ENCODE measurements around the gene TRIM44.
A peak's percentile ranks its signal among the peaks of the same experiment; 100 is the strongest.
"Not testable (repeated sequence)": the region's sequence is repeated elsewhere in the genome, so short reads cannot be mapped to it uniquely, and the experiment has no call there.

The TRIM44 gene

DNA sequence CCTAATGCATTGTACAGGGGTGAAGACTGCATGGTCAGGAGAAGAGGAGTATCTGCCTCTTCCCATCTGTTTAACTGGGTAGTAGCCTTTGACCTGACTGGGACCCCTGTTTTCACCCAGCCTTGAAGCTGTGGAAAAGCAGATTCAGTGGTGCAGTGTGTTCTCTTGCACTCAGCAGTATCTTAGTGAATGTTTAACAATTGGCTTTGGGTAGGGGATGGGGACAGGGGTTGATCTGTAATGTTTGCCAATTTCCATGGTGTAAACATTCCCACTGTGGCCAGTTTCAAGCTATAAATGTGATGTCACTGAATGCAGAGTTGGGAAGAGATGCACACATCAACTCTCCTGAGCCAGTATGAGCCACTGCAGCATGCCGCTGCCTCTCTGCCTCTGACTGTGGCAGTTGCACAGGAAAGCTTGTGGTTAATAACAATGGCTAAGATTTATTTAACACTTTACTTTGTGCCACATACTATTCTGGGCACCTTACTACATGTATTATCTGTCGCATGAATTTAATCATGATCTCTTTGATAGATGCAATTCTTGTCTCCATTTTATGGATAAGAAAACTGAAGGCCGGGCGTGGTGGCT is 28.6 kb upstream of the TRIM44 start:
- no peak for DNase-seq

DNA sequence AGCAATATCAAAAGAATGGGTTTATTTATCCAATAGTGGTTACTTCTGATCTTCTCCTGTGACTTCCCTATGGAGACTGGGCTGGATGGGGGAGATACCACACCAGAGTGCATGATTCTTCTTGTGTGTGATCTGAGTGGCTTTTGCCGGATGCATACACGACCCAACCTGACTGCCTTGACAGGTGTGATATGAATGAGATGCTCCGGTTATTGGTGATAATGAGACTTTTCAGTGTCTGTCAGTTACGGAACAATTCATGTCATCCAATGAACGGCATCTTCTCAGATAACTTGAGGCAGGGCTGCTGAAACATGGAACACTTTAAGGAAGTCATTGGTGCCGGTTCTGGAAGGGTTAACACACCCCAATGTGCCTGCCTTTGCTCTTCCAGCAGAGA is 26.6 kb upstream of the TRIM44 start:
- no peak for DNase-seq

DNA sequence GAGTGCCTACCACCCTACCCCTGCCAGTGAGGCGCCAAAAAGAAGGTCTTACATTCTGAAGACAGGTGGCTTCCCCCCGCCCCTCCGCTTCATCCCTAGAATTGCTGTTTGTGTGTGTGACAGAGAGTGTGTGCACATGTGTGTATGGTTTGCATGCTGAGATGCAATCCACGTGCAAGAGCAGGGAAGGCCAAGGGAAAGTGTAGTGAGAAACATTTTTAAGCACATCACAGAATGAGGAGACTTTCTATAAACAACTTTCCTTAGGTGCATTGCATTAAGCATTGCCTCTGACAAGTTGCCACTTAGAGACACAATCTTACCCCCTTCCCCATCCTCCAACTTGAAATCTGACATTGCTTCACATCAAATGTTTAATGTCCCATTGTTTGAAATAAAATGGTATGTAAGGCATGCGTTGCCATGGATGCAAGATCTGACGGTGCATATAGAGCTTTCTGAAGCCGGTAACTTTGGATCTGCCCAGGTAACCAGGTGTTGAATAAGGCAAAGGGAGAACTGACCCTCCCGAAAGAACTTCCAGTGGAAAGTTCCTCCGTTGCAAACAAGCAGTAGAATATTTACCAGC is 22.9 kb upstream of the TRIM44 start:
- DNase-seq = no peak

DNA sequence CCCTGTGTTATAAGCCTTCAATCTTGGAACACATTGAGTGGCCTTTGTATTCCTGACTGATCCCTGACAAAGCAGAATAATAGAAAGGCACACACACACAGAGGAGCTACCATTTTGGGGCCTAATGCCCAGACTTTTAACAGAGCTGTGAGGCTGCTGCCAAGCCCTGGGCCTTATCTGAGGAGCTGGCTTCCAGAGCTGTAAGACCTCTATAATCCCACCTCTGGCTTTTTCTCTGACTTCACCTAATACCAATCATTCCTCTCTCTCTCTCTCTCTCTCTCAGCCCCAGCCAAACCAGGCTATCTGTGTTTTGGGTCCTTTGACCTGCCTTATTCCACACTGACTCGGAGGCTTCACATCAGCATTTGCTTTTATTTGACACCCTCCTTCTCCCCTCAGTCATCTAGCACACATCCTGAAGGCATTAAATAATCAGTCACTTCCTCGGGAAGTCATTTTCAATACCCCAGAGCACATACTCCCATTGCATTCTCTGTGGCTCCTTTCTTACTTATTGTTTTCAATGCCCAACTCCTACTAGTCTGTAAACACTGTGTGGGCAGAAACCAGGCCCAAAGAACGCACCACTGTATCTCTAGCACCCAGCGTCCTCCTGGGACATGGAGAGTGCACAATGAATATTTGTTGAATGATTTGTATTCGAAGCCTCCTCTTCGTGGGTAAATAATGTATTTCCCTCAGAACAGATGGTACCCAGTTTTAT is 21.2 kb upstream of the TRIM44 start:
- no peak for DNase-seq

DNA sequence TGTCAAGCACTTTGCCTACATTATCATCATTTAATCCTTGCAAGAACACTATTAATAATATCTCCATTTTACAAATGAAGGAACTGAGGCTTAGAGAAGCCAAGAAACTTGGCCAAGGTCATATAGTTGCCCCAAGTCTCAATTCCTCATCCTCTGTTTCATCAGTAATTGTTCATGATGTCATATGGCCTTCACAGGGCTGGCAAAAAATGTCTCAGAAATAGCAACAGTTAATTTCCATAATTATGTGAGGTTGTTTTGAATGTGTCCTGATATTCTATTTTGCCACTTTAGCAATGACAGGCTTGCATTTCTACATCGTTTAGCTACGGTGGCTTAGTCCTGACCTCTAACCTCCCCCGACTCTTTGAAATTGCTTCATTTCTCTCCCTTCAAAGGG is 20.6 kb upstream of the TRIM44 start:
- no peak for DNase-seq

DNA sequence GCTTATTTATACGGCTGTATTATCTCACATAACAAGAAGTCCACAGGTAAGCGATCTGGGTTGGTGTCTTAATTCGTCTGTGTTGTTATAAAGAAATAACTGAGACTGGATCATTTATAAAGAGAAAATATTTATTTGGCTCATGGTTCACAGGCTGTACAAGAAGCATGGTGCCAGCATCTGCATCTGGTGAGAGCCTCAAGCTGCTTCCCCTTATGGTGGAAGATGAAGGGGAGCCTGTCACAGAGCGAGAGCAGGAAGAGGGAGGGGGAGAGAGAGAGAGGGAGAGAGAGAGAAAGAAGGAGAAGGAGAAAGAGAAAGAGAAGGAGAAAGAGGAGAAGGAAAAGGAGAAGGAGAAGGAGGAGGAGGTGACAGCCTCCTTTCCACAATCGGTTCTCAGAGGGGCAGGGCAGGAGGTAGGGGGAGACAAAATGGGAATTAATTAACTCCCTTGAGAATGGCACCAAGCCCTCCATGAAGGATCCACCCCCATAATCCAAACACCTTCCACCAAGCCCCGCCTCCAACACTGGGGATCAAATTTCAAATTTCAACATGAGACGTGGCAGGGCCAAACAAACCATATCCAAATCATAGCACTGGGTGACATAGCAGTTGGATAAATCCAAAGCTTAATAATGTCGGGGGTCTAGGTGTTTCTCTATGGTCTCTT is 15.0 kb upstream of the TRIM44 start:
- DNase-seq = no peak

DNA sequence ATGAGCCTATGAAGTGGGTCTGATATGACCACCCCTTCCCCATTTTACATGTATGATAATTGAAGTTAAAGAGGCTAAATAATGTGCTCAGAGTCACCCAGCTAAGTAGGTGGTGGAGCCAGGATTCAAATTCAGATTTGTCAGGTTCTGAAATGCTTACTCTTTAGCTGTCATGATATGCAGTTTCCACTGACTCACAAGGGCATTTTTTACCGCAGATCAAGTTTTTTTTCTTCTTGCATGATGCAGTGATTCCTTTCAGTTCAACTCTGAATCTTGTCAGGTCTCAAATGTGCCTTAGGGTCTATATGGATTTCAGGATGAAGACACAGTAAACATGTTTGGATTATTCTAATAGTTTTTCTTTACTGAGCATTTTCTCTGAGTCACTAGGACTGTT is 12.6 kb upstream of the TRIM44 start:
- no peak for DNase-seq

DNA sequence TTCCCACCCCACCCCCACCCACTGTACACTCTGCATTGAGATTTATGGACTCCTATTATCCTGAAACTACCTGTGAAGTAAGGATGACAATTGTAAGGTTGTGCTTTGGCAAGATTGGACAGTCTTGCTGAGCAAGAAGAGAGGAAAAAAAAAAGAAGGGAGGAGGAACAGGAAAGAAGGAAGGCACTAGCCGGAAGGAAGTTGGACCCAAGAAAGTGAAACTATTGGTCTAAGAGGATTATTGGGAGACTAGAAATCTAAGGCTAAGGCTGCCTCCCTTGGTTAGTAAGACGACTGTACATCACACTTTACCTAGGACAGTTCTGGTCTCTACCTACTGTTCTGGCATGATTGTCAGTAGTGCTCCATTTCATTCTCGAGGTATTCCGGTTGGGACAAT is 12.1 kb upstream of the TRIM44 start:
- DNase-seq = no peak

DNA sequence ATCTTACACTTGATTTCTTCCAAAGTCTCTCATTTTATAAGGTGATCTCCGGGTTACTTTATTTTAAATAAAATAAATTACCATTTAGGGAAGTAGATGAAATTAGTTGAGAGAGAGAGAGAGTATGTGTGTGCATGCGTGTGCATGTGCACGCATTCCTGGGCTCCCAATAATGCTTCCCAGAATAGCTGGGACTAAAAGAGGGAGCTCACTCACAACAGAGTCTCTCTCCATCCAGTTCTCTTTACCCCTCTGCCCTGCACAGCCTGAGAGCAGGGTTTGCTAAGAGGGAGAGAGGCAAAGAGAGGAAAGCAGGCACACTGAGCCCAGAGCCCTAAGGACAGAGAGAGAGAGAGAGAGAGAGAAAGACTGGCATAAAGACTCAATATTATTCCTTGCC is 11.3 kb upstream of the TRIM44 start:
- no peak for DNase-seq

DNA sequence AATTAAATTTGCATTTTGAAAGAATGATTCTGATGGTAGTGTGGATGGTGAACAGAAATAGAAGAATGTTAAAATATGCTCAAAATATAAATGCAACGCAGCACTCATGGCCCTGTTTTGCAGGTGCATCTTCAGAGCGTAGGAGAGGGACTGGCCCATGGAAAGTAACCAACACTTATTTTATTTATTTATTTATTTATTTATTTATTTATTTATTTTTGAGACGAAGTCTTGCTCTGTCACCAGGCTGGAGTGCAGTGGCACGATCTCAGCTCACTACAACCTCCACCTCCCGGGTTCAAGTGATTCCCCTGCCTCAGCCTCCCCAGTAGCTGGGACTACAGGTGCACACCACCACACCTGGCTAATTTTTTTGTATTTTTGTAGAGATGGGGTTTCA is 9.8 kb upstream of the TRIM44 start:
- not testable (repeated sequence) for DNase-seq

DNA sequence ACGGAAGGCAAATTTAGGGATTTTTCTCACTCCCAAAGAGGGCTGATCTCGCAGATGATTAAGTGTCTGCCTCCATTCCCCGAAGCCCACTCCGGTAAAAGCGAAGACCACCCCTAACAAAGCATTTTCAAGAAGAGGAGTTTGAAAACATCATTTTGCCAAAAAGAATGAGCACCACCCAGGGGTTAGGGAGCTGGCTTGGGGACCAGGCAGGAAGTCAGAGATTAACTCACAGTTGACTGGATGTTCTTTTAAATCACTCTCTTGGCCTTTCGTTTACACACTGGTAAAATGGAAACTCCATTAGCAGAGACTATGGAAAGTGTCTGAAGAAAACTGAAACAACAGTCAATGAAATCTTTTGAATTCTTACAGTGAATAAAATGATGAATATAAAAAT is 7.9 kb upstream of the TRIM44 start:
- no peak for DNase-seq

DNA sequence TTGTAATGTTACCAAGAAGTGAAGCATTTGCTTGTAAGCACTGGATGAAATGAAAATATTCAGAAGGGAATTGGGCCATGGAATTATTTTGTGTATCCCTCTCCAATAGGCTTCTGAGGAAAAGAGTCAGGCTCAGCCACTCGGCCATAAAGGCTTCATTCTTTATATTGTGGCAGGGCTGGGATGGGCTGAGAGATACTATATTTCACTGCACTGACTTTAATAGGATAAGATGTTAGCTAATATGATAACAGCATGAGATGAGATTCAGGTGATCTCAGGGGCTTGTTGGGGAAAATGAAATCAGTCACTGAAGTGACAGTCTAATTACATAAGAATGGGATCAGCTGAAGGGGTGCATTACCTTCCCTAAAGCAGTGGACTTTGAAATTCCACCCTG is 7.3 kb upstream of the TRIM44 start:
- no peak for DNase-seq

DNA sequence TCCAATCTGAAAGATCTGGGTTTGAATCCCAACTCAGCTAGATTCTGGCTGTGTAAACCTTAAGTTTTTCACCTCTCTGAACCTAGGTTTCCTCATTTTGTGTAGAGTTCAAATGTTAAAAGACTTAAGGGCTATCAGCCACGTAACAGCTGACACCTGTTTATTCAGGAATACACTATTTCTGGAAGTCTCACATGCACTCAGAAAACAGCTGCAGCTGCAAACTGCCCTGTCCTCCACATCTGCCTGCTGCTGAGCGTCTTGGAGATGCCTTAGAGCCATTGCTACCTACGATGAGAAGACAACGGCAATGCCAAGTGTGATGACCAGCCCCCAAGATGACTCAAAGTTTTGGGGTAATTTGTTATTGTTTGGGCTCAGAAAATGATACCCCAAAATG is 6.7 kb upstream of the TRIM44 start:
- DNase-seq = no peak

DNA sequence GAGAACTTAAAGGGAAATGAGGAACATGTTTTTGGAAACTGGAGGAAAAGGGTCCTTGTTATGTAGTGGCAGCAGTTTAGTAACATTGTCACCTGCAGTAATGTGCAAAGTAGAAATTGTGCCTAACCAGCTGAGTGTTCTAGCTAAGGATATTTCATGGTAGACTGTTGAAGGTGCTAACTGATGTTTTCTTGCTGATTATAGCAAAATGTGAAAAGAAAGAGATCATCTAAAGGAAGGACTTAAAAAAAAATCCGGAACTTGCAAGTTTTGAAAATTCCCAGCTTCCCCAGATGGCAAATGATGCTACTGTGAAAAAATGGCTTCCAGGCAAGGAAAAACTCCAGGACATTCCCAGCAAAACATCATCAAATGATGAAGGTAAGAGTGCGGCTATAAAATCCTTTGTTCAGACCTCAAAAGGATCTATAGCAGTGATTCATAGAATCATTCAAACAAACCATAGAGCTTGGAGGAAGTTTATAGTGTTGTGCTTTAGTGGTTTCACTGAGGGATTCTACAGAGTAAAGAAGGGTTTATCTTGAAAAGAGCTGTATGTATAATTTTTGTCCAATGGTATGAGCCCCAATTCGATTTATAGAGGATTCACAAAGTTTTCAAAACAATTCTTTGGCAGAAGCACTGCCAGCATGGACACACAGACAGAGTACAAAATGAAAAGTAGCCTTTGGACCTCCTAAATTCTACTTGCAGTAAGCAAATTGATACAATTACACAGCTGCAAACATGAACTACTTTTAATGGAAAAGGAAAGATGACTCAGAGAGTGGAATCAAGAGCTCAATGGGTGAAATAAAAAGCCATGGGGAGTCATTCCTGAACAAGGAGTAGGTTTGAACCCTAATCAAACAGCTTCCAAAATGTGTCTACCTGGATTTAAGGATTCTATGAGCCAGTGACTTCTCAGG is 4.3 kb upstream of the TRIM44 start:
- DNase-seq = no peak

DNA sequence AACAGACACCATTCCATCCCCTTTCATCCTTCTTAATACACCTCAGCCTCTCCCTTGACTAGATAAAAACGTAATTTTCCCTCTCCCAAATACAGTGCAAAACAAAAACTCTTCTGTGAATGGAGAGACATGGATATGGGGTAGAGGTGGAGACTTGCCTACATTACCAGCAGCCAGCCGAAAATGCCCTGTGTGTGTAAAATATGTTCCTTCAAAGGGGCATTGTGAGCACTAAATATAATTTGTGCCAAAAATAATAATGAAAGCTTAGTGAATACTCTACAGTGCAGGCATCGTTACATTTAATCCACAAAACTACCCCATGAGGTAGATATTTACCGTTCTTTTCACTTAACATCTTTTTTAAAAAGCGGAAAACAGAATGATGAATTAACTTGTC is 1.0 kb upstream of the TRIM44 start:
- no peak for DNase-seq

DNA sequence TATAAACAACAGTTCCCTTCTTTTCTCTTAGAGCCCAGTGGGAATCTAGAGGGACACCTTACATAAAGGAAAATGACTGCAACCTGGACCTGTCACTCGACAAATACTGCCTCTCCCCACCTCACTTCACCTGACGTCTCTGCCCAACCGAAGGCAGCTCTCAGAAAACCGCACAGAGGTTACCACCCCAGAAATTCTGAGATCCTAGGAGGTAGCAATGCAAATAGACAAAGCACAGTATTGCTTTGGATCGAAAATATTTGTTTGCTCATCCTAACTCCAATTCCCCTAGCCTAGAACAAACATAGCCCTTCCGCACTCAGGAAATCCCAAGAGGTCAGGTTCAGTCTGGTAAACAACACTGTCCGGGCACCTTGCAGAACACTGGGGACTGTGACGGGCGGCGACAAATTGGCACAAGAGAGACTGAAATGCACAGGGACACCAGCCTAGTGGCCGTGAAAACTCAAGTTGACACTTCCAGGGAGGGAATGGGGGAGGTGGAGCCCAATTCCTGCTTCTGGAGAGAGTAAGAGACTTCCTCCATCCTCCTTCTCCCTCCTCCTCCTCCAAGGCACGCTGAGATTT is 420 bp upstream of the TRIM44 start:
- peak; percentile 18 to 82 (median 57) for DNase-seq

DNA sequence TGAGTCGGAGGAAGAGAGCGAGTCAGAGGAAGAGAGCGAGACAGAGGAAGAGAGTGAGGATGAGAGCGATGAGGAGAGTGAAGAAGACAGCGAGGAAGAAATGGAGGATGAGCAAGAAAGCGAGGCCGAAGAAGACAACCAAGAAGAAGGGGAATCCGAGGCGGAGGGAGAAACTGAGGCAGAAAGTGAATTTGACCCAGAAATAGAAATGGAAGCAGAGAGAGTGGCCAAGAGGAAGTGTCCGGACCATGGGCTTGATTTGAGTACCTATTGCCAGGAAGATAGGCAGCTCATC is 780 bp downstream of the TRIM44 start:
- no peak for DNase-seq

DNA sequence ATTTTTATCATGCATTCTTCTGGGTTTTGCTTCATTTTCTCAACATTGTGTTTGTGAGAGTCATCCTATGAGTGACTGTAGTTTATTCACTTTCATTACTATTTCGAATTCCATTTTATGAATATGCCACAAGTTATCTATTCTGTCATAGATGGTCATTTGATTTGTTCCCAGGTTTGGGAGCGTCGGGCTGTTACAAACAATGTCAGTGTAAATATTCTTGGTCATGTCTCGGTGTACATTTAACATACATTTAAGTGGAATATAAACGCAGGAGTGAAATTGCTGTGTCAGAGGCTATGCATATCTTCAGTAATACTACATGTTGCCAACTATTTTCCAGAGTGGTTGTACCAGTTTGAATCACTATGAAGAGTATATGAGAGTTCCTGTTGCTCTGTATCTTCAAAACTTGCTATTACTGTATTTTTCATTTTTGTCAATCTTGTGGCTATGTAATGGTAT is 2.4 kb downstream of the TRIM44 start:
- peak in 1 of 6 experiments; percentile 7 for DNase-seq

DNA sequence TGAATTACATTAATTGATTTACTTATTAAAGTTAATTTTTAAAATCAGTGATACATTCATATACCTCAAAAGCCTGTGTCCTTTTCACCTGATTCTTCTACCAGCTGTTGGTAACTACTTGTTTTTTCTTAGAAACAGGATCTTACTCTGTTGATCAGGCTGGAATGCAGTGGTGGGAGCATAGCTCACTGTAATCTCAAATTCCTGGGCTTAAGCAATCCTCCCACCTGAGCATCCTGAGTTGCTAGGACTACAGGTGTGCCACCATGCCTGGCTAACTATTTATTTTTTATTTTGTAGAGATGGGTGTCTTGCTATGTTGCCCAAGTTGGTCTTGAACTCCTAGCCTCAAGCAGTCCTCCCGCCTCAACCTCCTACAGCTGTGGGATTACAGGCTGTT is 4.7 kb downstream of the TRIM44 start:
- no peak for DNase-seq

DNA sequence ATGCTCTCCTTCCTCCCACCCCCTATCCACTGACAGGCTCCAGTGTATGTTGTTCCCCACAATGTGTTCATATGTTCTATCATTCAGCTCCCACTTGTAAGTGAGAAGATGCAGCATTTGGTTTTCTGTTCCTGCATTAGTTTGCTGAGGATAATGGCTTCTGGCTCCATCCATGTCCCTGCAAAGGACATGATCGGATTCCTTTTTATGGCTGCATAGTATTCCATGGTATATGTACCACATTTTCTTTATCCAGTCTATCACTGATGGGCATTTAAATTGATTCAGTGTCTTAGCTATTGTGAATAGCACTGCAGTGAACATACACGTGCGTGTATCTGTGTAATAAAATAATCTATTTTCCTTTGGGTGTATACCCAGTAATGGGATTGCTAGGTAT is 5.8 kb downstream of the TRIM44 start:
- not testable (repeated sequence) for DNase-seq

DNA sequence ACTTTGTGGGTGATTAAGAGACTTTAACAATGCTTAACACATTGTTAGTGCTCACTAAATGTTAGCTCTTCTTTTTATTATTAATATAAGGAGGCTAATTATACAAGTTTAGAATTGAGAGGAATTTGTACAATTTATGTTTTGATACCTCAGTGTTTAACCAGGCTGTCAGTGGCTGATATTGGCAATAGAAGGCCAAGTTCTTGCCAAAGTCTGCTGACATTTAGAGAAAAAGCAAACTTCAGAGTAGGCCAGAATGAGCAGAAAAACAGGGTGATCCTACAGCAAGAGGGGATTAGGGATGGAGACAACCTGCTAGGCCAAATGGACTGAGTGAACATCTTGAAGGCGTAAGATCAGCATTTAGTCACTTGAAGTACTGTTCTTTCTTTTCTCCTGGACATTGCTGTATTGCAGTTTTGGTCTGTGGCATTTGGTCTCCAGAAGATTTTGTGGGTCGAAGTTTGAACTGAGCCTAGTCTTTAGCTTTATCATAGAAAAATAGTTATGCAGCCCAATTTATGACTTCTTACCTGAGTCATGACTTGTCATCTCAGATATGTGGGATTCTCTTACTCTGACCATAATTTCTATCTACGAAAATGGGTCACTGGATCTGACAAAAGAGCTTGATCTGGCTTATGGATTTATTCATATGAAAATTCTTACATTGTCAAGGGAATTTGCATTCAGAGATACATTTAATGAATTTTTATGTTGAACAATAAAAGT is 9.0 kb downstream of the TRIM44 start:
- DNase-seq = no peak

DNA sequence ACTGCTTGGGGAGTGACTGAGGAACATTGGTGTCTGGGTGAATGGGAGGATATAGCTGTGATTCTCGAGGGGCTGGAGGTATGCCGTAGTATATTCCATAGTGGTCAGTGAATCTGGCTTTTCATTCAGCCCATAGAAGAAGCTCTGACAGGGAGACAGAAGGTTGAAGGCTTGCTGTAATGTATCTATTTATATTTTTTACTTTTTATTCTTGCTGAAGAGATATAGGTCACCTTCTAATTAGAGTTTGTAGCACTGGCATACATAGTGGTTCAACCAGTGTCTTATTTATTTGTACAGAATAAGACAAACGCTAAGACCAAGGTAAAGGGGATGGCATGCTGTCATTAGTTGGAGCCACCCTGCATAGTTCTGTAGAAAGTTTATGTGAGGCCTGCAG is 10.0 kb downstream of the TRIM44 start:
- no peak for DNase-seq
